Effector memory CD4-positive, alpha-beta T cell (primary cell): ENCODE results near the gene KCNK3.
"Not testable (repeated sequence)": the region's sequence is repeated elsewhere in the genome, so short reads cannot be mapped to it uniquely, and the experiment has no call there.

Experiments used
- DNase-seq, 3 donors: peaks; one replicate each; pipeline ENCODE4 v3.0.0-alpha.2; 2020
- H3K27ac ChIP-seq: 2 replicates; pipeline ENCODE4 v1.7.0; 2013; ENCODE audit warnings: mild to moderate bottlenecking, low read length, moderate library complexity; ENCODE audit not compliant: insufficient read depth, poor library complexity, severe bottlenecking
- H3K27me3 ChIP-seq: replicated peaks from 2 replicates; pipeline ENCODE4 v1.7.0; 2013; ENCODE audit warnings: mild to moderate bottlenecking, low read length; ENCODE audit not compliant: insufficient read depth, control insufficient read depth, poor library complexity, severe bottlenecking
- H3K36me3 ChIP-seq: 2 replicates; pipeline ENCODE4 v1.7.0; 2013; ENCODE audit warnings: mild to moderate bottlenecking, low read length, moderate library complexity; ENCODE audit not compliant: control insufficient read depth, insufficient read depth
- H3K4me1 ChIP-seq: 2 replicates; pipeline ENCODE4 v1.7.0; 2013; ENCODE audit warnings: low read length, mild to moderate bottlenecking; ENCODE audit not compliant: control insufficient read depth, insufficient read depth, poor library complexity, severe bottlenecking
- H3K4me3 ChIP-seq: 2 replicates; pipeline ENCODE4 v1.7.0; 2013; ENCODE audit warnings: low read length, low read depth, mild to moderate bottlenecking; ENCODE audit not compliant: insufficient read depth, poor library complexity, severe bottlenecking
- H3K9me3 ChIP-seq: 2 replicates; pipeline ENCODE4 v1.7.0; 2013; ENCODE audit warnings: mild to moderate bottlenecking, low read length, moderate library complexity; ENCODE audit not compliant: control insufficient read depth

Gene KCNK3

DNA sequence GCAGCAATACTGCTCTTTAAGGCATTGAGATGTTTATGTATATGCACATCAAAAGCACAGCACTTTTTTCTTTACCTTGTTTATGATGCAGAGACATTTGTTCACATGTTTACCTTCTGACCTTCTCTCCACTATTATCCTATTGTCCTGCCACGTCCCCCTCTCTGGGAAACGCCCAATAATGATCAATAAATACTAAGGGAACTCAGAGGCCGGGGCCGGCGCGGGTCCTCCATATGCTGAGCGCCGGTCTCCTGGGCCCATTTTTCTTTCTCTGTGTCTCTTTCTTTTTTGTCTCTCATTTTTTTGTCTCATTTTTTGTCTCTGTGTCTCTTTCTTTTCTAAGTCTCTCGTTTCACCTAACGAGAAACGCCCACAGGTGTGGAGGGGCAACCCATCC is 57.9 kb downstream of the KCNK3 start:
- DNase-seq, H3K27ac ChIP-seq, H3K36me3 ChIP-seq, H3K4me3 ChIP-seq, H3K4me1 ChIP-seq, H3K9me3 ChIP-seq, H3K27me3 ChIP-seq: not testable (repeated sequence)

GRCh38 chr2:26752656-26753055 is 60.1 kb downstream of the KCNK3 start:
- no peak overlapping the region for H3K27ac ChIP-seq
- no peak for DNase-seq
- no peak overlapping the region for H3K4me3 ChIP-seq
- no peaks in the 10 kb centered on the region for H3K27me3 ChIP-seq
- H3K4me1 ChIP-seq = no peaks in the 10 kb centered on the region
- H3K9me3 ChIP-seq = no peaks in the 10 kb centered on the region
- no peaks in the 10 kb centered on the region for H3K36me3 ChIP-seq

- Histone ChIP-seq H3K27ac (no peak overlapping the region), H3K9me3 (no peaks in the 10 kb centered on the region), H3K27me3 (no peaks in the 10 kb centered on the region), H3K4me3 (no peak overlapping the region), H3K36me3 (no peaks in the 10 kb centered on the region), H3K4me1 (no peaks in the 10 kb centered on the region)
- no peak for DNase-seq
Observed at GRCh38 chr2:26754539-26754938, 62.0 kb downstream of the KCNK3 start.

DNA sequence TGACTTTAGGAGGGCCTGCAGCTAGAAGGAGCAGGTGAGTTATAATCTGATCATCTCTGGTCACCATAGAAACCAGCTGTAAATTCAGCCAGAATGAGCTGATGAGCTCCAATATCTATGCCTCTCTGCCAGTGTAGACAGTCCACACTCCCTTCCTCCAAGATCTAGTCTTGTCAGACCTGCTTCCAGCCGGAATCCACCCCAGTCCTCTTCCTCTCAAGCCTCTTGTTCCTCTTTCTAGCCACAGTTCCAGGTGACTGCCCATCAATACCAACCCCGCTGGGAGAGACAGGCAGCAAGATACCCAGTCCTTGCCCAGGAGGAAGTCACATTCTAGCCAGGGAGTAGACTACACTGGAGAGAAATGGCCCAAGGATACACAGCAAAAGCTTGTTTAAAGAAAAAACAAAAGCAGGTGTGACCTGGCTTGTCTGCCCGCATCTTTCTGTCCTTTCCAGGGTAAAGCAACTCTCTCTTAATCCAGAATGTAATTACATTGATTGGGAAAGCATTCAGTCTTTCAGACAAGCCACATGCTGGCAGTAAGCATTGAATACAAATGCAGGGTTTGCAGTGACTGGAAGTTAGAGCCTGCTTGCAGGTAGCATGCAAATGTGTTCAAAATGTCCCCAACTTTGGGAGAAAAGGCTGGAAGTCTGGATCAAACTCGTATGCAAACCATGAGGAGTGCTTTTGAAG is 62.6 kb downstream of the KCNK3 start:
- H3K9me3 ChIP-seq = no peaks in the 10 kb centered on the region
- DNase-seq = no peak
- no peaks in the 10 kb centered on the region for H3K36me3 ChIP-seq
- no peak overlapping the region for H3K4me3 ChIP-seq
- H3K4me1 ChIP-seq = no peaks in the 10 kb centered on the region
- H3K27ac ChIP-seq = no peak overlapping the region
- H3K27me3 ChIP-seq = no peaks in the 10 kb centered on the region

- H3K36me3 ChIP-seq = no peaks in the 10 kb centered on the region
- no peaks in the 10 kb centered on the region for H3K27me3 ChIP-seq
- no peak overlapping the region for H3K27ac ChIP-seq
- H3K4me1 ChIP-seq = no peaks in the 10 kb centered on the region
- no peak for DNase-seq
- H3K9me3 ChIP-seq = no peaks in the 10 kb centered on the region
- H3K4me3 ChIP-seq = no peak overlapping the region
Observed at GRCh38 chr2:26756337-26756736, 63.8 kb downstream of the KCNK3 start.

GRCh38 chr2:26757873-26758789 is 65.6 kb downstream of the KCNK3 start:
- Histone ChIP-seq H3K36me3 (no peaks in the 10 kb centered on the region), H3K9me3 (no peaks in the 10 kb centered on the region), H3K27ac (no peak overlapping the region), H3K4me3 (no peak overlapping the region), H3K27me3 (no peaks in the 10 kb centered on the region), H3K4me1 (no peaks in the 10 kb centered on the region)
- no peak for DNase-seq

DNA sequence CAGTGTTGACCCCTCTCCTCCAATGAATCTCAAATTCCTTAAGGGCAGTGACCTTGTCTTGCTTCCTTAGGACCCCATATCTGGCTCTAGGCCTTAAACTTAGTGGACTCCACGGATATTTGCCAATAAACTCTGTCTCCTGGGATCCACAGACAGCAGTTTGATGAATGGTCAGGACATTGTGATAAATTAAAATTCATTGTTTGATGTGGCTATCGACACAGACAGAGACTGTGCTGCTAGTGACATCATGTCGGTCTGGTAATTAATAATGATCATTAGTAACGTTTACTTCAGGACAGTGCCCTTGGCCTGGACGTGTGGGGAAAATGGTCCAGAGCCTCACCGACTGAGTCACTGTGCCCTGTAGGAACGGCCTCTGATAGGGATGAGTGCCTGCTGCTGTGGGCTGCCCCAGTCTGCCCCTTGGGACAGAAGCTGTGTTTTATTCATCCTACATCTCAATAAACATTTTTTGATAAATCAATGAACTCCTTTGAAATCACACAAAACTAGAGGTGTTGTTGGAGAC is 66.3 kb downstream of the KCNK3 start:
- no peak for DNase-seq
- H3K4me1 ChIP-seq = no peaks in the 10 kb centered on the region
- no peak overlapping the region for H3K27ac ChIP-seq
- no peak overlapping the region for H3K4me3 ChIP-seq
- no peaks in the 10 kb centered on the region for H3K9me3 ChIP-seq
- H3K27me3 ChIP-seq = no peaks in the 10 kb centered on the region
- no peaks in the 10 kb centered on the region for H3K36me3 ChIP-seq

DNA sequence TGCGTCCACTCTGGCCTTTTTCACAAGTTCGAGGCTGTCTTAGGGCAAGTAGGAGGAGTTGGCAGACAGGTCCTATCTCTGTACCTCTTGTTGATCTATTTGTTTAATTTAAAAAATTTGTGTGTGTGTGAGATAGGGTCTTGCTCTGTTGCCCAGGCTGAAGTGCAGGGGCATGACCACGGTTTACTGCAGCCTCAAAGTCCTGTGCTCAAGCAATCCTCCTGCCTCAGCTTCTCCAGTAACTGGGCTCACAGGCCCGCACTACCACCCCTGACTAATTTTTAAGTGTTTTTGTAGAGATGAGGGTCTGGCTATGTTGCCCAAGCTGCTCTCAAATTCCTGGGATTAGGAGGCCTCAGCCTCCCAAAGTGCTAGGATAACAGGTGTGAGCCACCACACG is 67.3 kb downstream of the KCNK3 start:
- H3K9me3 ChIP-seq = no peaks in the 10 kb centered on the region
- H3K4me1 ChIP-seq = peaks cover 2% of the 10 kb centered on the region
- H3K27me3 ChIP-seq = no peaks in the 10 kb centered on the region
- H3K4me3 ChIP-seq = no peak overlapping the region
- H3K36me3 ChIP-seq = no peaks in the 10 kb centered on the region
- no peak overlapping the region for H3K27ac ChIP-seq
- no peak for DNase-seq

DNA sequence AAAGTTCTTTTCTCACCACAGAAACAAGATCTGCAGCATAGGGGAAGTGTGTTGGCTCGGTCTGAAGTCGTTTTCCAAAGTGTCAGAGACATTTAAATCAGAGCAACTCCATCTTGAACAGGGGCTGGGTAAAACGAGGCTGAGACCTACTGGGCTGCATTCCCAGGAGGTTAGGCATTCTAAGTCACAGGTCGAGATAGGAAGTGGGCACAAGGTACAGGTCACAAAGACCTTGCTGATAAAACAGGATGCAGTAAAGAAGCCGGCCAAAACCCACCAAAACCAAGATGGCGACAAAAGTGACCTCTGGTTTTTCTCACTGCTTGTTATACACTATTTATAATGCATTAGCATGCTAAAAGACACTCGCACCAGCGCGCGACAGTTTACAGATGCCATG is 68.5 kb downstream of the KCNK3 start:
- H3K4me3 ChIP-seq, H3K36me3 ChIP-seq, H3K27ac ChIP-seq, H3K9me3 ChIP-seq, DNase-seq, H3K27me3 ChIP-seq: not testable (repeated sequence)
- H3K4me1 ChIP-seq = peaks cover 14% of the 10 kb centered on the region

- DNase-seq = no peak
- Histone ChIP-seq H3K4me1 (peaks cover 19% of the 10 kb centered on the region), H3K36me3 (no peaks in the 10 kb centered on the region), H3K27me3 (no peaks in the 10 kb centered on the region), H3K4me3 (no peak overlapping the region), H3K9me3 (no peaks in the 10 kb centered on the region), H3K27ac (no peak overlapping the region)
Observed at GRCh38 chr2:26763019-26763418, 70.5 kb downstream of the KCNK3 start.
